Gastrocnemius medialis (tissue), 4 donors: ENCODE data around the gene PRKCH. TPM values are rescaled to one million over a fixed set of nuclear protein-coding genes. Genes with fewer than 3 reads are reported as not detected.

Source experiments
- ATAC-seq, 2 donors: fragments of 150-250 bp; one replicate each; pipeline ENCODE4 v1.9.1; 2016
- DNase-seq, 2 donors: peaks; one replicate each; pipeline ENCODE4 v3.0.0-alpha.2; 2019
- H3K27ac ChIP-seq, 4 donors: fragments of 200-600 bp; sonication (generic); 1 replicate in 1 of 4; 2 replicates in 3 of 4; pipeline ENCODE4 v1.5.1; 2016 to 2018; ENCODE audit warnings: mild to moderate bottlenecking in 2 of 4, moderate library complexity in 1 of 4
- H3K27me3 ChIP-seq, 3 donors: fragments of 200-600 bp; sonication (generic) in 2 of 3; 1 replicate in 1 of 3; 2 replicates in 2 of 3; pipeline versions ENCODE4 v1.5.1 to v1.6.0; 2016 to 2019; ENCODE audit warnings: mild to moderate bottlenecking in 1 of 3, moderate library complexity in 1 of 3
- H3K36me3 ChIP-seq, 2 donors: fragments of 200-600 bp; sonication (generic) in 1 of 2; one replicate each; pipeline ENCODE4 v1.5.1; 2017 to 2018
- H3K4me1 ChIP-seq, 2 donors: fragments of 200-600 bp; sonication (generic) in 1 of 2; one replicate each; pipeline ENCODE4 v1.5.1; 2016 to 2017; ENCODE audit warnings: mild to moderate bottlenecking in 2 of 2
- H3K4me3 ChIP-seq, 4 donors: fragments of 200-600 bp; sonication (generic) in 3 of 4; 1 replicate in 1 of 4; 2 replicates in 3 of 4; pipeline ENCODE4 v1.5.1; 2016 to 2019; ENCODE audit warnings: mild to moderate bottlenecking in 2 of 4
- H3K9me3 ChIP-seq, 3 donors: fragments of 200-600 bp; sonication (generic) in 2 of 3; 1 replicate in 1 of 3; 2 replicates in 2 of 3; pipeline ENCODE4 v1.5.1; 2016 to 2019
- POLR2A ChIP-seq, 2 donors: fragments of 450-650 bp; IDR thresholded peaks; one replicate each; pipeline ENCODE4 v1.6.1; 2017; ENCODE audit warnings: antibody characterized with exemption in 2 of 2, mild to moderate bottlenecking in 2 of 2, moderate library complexity in 2 of 2
- in situ Hi-C, 4 donors: fragments of 200-750 bp; cut with MboI; loops; one replicate each; pipeline versions ENCODE4 v1.15.0 to v1.8.0; 2017; ENCODE audit warnings: low sequenced_read_pairs in 4 of 4
- intact Hi-C: fragments of 100-400 bp; cut with DNase I; formaldehyde crosslinking; loops from one replicate; pipeline ENCODE4 v1.15.1; 2023; ENCODE audit warnings: low total_unique reads
- total RNA-seq, 4 donors: library from RNA; depleted of rRNA; stranded (reverse); fragments of >200 nt; gene quantifications; one replicate each; pipeline versions ENCODE4 v1.1.0 to v1.2.3, GENCODE V29; 2016
- TF ChIP-seq, protein P1 (sequence below), 5 experiments: fragments of 450-650 bp in 3 of 5; fragments of 200-600 bp in 2 of 5; sonication (generic) in 2 of 5; IDR thresholded peaks in 4 of 5; conservative IDR thresholded peaks in 1 of 5; 1 replicate in 4 of 5; 2 replicates in 1 of 5; pipeline ENCODE4 v1.5.1; 2016 to 2019; ENCODE audit warnings: antibody characterized with exemption in 5 of 5, mild to moderate bottlenecking in 3 of 5, moderate library complexity in 3 of 5

Gene PRKCH
- total RNA-seq, 4 donors from 2014 or later: 11.3 to 32.4 (median 16.6) TPM

DNA sequence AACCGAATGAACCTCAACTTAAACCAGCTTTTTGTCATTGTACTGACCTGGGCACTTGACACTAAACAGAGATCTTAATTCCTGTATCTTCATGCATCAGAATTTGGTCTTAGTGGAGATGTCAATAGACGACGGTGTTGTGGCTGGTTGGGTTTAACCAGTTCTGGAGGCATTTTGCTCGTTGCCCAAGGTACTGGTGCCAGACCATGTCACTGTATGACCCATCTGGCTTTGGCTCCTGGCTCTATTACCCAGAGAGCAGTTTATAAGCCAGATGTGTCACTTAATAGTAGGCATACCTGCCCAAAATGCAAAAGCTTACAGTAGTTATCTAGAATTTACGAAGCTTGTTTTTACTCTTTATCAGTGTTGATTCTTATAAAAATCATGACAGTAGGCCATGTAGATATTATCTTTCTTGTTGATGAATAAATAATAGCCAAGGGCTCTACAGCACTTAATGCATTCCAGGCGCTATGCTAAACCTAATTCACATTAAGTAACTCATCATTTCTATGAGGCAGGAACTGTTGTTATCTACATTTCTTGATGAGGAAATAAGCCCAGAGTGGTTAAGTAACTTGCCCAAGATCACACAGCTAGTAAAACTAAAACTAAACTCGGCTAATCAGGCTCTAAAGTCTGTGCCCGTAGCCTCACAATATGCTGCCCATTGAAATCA, 194.2 kb downstream of the PRKCH start:
- Histone ChIP-seq H3K4me3 (no peak overlapping the region), H3K9me3 (no peaks in the 10 kb centered on the region), H3K4me1 (peaks cover 17 to 34% of the 10 kb centered on the region in 2 donors), H3K27me3 (no peaks in the 10 kb centered on the region), H3K36me3 (no peaks in the 10 kb centered on the region), H3K27ac (peak overlapping the region in 3 of 4 donors; percentile 20 to 43 (median 30))
- in situ Hi-C loops: no loop called here
- no peak for DNase-seq
- no peak for ATAC-seq
- TF ChIP-seq POLR2A (IDR thresholded peaks at IDR 0.05): no peak
- TF ChIP-seq, protein P1, sequence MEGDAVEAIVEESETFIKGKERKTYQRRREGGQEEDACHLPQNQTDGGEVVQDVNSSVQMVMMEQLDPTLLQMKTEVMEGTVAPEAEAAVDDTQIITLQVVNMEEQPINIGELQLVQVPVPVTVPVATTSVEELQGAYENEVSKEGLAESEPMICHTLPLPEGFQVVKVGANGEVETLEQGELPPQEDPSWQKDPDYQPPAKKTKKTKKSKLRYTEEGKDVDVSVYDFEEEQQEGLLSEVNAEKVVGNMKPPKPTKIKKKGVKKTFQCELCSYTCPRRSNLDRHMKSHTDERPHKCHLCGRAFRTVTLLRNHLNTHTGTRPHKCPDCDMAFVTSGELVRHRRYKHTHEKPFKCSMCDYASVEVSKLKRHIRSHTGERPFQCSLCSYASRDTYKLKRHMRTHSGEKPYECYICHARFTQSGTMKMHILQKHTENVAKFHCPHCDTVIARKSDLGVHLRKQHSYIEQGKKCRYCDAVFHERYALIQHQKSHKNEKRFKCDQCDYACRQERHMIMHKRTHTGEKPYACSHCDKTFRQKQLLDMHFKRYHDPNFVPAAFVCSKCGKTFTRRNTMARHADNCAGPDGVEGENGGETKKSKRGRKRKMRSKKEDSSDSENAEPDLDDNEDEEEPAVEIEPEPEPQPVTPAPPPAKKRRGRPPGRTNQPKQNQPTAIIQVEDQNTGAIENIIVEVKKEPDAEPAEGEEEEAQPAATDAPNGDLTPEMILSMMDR (IDR thresholded peaks at IDR 0.05 in 4 of 5, conservative IDR thresholded peaks at IDR 0.05 in 1 of 5): no peak
- intact Hi-C loops: no loop called here

DNA sequence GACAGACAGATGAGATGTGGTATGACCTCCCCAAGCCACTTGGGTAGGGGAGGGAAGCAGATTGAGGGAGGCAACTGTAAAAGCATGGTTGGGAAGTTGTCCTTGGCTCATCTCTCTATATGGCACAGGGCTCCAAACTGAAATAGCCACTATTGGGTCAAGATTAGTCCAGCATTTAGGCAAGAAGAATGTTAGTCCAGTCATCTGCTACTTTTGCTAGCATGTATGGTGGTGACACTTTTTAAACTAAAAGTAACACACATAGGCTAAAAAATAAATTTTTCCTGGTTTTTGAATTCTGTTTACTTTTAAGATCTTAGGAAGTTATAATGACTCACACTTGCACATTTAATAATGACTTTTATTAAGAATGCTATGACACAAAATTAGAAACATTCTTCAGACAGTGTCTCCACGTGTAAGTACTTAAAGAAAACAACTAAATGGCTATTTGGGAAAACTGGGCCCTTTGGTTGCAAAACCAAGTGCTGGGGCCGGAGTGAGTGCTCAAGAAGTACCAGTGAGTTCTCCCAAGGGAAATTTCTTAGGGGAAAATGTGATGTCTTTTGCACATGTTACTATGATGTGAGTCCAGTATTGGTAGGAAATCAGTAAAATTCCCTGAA, 194.9 kb downstream of the PRKCH start:
- no peak for DNase-seq
- Histone ChIP-seq H3K36me3 (no peaks in the 10 kb centered on the region), H3K4me1 (peaks cover 17 to 32% of the 10 kb centered on the region in 2 donors), H3K27me3 (no peaks in the 10 kb centered on the region), H3K4me3 (no peak overlapping the region), H3K27ac (peak overlapping the region in 3 of 4 donors; percentile 20 to 43 (median 30)), H3K9me3 (no peaks in the 10 kb centered on the region)
- TF ChIP-seq, protein P1 (IDR thresholded peaks at IDR 0.05 in 4 of 5, conservative IDR thresholded peaks at IDR 0.05 in 1 of 5): no peak
- TF ChIP-seq POLR2A (IDR thresholded peaks at IDR 0.05): no peak
- peak in 1 of 2 donors; percentile 18 for ATAC-seq
- intact Hi-C loops: no loop called here
- in situ Hi-C loops: no loop called here

DNA sequence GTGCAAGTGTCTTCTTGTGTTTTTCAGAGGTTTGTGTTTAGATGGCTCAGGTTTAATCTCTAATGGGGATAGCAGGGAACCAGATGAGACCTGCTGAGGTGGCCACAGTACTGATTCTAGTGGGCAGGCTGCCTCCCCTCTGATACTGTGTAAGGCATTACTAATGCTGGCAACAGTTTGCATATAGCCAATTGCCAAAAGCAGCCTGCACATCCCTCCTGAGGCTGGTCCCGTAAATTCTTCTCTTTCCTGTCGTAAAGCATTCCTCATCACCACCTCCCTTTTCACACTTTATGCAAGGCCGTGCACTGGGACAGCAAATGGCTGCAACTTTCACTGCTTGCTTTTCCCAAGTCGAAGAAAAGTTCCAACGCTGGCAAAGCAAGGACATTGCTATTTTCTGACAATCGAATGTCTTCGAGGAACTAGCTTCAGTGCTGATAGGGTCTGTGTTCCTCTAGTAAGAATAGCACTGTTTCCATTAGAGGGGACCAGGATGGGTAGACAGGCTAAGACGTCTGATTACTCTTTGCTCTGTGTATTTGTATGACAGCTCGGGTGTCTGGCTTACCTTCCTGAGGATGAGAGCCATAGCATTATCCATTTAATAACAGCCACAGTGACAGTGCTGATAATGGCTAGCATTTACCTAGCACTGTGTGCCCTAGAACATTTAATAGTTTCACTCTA, 195.7 kb downstream of the PRKCH start:
- Histone ChIP-seq H3K36me3 (no peaks in the 10 kb centered on the region), H3K27ac (peak overlapping the region in 3 of 4 donors; percentile 10 to 43 (median 39)), H3K4me1 (peaks cover 17 to 29% of the 10 kb centered on the region in 2 donors), H3K9me3 (no peaks in the 10 kb centered on the region), H3K27me3 (no peaks in the 10 kb centered on the region), H3K4me3 (no peak overlapping the region)
- ATAC-seq: no peak
- TF ChIP-seq, protein P1 (IDR thresholded peaks at IDR 0.05 in 4 of 5, conservative IDR thresholded peaks at IDR 0.05 in 1 of 5): no peak
- TF ChIP-seq POLR2A (IDR thresholded peaks at IDR 0.05): no peak
- DNase-seq: no peak
- in situ Hi-C loops (no loop called here), intact Hi-C loops (no loop called here)

DNA sequence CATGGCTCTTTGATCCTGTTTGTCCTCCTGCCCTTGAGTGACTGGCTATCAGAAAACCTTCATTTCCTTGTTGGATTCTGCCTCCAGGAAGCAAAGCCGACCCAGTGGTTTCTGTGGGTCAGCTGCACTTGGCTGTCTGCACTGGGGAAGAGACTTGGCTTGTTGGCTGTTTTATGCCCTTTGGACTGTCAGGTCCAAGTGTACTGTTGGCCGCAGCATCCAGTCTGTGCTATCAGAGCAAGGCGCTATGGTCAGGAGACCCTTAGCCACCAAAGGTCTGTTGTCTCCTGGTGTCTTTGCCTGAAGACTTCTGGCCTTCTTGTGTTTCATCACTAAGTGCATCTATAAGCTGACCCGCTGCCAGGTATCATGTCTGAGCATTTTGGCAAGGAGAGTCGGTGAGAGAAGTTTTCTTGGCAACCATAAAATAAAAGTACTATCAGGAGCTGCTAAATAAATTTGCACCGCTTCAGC, 196.6 kb downstream of the PRKCH start:
- DNase-seq (no peak), ATAC-seq (no peak)
- intact Hi-C loops: no loop called here
- H3K27me3 ChIP-seq: no peaks in the 10 kb centered on the region
- H3K9me3 ChIP-seq: no peaks in the 10 kb centered on the region
- peaks cover 17 to 29% of the 10 kb centered on the region in 2 donors for H3K4me1 ChIP-seq
- peak overlapping the region in 3 of 4 donors; percentile 10 to 39 (median 12) for H3K27ac ChIP-seq
- H3K36me3 ChIP-seq: no peaks in the 10 kb centered on the region
- no peak for TF ChIP-seq POLR2A (IDR thresholded peaks at IDR 0.05)
- TF ChIP-seq, protein P1 (IDR thresholded peaks at IDR 0.05 in 4 of 5, conservative IDR thresholded peaks at IDR 0.05 in 1 of 5): no peak
- in situ Hi-C loops: no loop called here
- H3K4me3 ChIP-seq: no peak overlapping the region
